ENCODE data around the gene CBL.

GRCh38 chr11:119266063-119266462 lies 59.9 kb downstream of the CBL start:
- no peak for TF ChIP-seq YY1 (IDR thresholded peaks at IDR 0.05; ENCODE audit: insufficient read depth, insufficient read length)
- no peak for TF ChIP-seq ZNF274 (IDR thresholded peaks at IDR 0.05; ENCODE audit: low read depth, low read length)
